Pancreas (tissue), 10 donors: ENCODE results near the gene XKR7. TPM values are rescaled to one million over a fixed set of nuclear protein-coding genes. Genes with fewer than 3 reads are reported as not detected.

Experiments
- ATAC-seq, 4 donors: fragments of 200-7000 bp; cut with Tn5 transposase; one replicate each; pipeline versions ENCODE4 v1.8.0 to v1.9.1; 2020; ENCODE audit warnings: mild to moderate bottlenecking in 4 of 4, moderate library complexity in 4 of 4
- DNase-seq, 6 donors: peaks; one replicate each; pipeline ENCODE4 v3.0.0-alpha.2; 2020
- FAIRE-seq: peaks from 2 replicates; lab custom pipeline; 2012; peaks lifted over from hg19 to GRCh38; lab: Jason Lieb, UNC
- H3K27ac ChIP-seq, 4 donors: fragments of 200-600 bp; sonication (generic); 1 replicate in 3 of 4; 2 replicates in 1 of 4; pipeline versions ENCODE4 v1.5.0 to v1.8.0; 2020
- H3K27me3 ChIP-seq, 4 donors: fragments of 200-600 bp; one replicate each; pipeline ENCODE4 v1.8.0; 2021
- H3K36me3 ChIP-seq, 3 donors: fragments of 200-600 bp; sonication (generic) in 1 of 3; one replicate each; pipeline versions ENCODE4 v1.5.0 to v1.8.0; 2020 to 2021
- H3K4me1 ChIP-seq, 3 donors: fragments of 200-600 bp; one replicate each; pipeline ENCODE4 v1.8.0; 2021
- H3K4me3 ChIP-seq, 4 donors: fragments of 200-600 bp; sonication (generic) in 2 of 4; one replicate each; pipeline versions ENCODE4 v1.5.0 to v1.8.0; 2020 to 2021
- H3K9me3 ChIP-seq, 4 donors: fragments of 200-600 bp; one replicate each; pipeline ENCODE4 v1.8.0; 2021
- CTCF ChIP-seq, 4 donors: fragments of 200-600 bp; sonication (generic) in 3 of 4; IDR thresholded peaks; one replicate each; pipeline versions ENCODE4 v1.5.0 to v1.8.0; 2021; ENCODE audit warnings: antibody characterized with exemption in 4 of 4
- WGBS, 2 donors: extraction: QIAGEN DNeasy Blood & Tissue Kit; methylation state at CpG; one replicate each; pipeline ENCODE4 v1.1.7; 2013; 5-methylcytosine and 5-hydroxymethylcytosine counted together
- intact Hi-C, 3 donors: fragments of 100-400 bp; cut with DNase I; formaldehyde crosslinking; loops; one replicate each; pipeline versions ENCODE4 v1.11.1 to v1.14.2; 2022
- polyA plus RNA-seq, 2 donors: library from polyadenylated mRNA; stranded (reverse); fragments of 200-250 nt; gene quantifications; one replicate each; pipeline ENCODE4 v1.2.3, GENCODE V29; 2013
- total RNA-seq, 6 donors: library from RNA; stranded (reverse); fragmentation: NEBNext Ultra II Directional in 4 of 6; extraction: Animal tissue kit (Norgen Biotek cat#: 25700) in 4 of 6; gene quantifications; one replicate each; pipeline versions ENCODE4 v1.2.1 to v1.2.4, GENCODE V29; 2021 to 2023
- donor health status: healthy with polysubstance abuse.
- donor health status: DM: no; HTN: no; CAD: no; lungs with moderate emphysema.
- donor health status: DM: no; HTN: no; CAD: no.
- donor health status: control.
- donor health status: control.
- donor health status: Bipolar disorder and iron deficiency.
- donor health status: DM: yes; HTN: yes; CAD: no.
- donor health status: DM: no; HTN: no; CAD: no.
- donor health status: DM: no; HTN: no; CAD: no.
- donor health status: DM: yes; HTN: yes; CAD: no.

XKR7 gene
- total and polyA plus RNA-seq, 8 donors = 0.05 to 1.2 (median 0.33) TPM

DNA sequence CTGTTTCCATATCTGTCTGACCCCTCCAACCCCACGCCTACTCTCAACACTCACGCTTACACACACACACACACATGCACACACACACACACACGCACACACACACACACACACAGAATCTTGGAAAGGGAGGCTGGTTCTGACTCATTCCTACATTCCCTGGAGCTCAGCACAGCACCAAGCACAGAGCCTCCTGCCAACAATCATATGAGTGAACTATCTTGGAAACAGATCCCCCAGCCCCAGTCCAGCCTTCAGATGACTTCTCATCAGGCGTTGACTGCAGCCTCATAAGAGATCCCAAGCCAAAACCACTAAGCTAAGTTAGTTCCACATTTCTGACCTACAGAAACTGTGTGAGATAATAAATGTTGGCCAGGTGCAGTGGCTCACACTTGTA, 70.0 kb downstream of the XKR7 start:
- H3K4me1 ChIP-seq = peaks cover 0 to 2% (median 0%) of the 10 kb centered on the region in 3 donors
- H3K9me3 ChIP-seq = no peaks in the 10 kb centered on the region
- ATAC-seq (no peak), DNase-seq (no peak), FAIRE-seq (no peak)
- whole genome bisulfite sequencing, 2 donors = 48 to 61% methylated on average over 4 of the region's 4 CpGs
- no peak overlapping the region for H3K4me3 ChIP-seq
- H3K27me3 ChIP-seq = peaks cover 0 to 13% (median 0%) of the 10 kb centered on the region in 4 donors
- H3K36me3 ChIP-seq = no peaks in the 10 kb centered on the region
- no peak overlapping the region for H3K27ac ChIP-seq
- TF ChIP-seq CTCF (IDR thresholded peaks at IDR 0.05) = no peak
- intact Hi-C loops = no loop called here

- WGBS, 2 donors = 57 to 60% methylated on average over 10 of the region's 10 CpGs
- no peaks in the 10 kb centered on the region for H3K9me3 ChIP-seq
- FAIRE-seq (no peak), DNase-seq (no peak), ATAC-seq (peak in 3 of 4 donors; percentile 38 to 87 (median 73))
- H3K4me1 ChIP-seq = peaks cover 0 to 2% (median 0%) of the 10 kb centered on the region in 3 donors
- peaks cover 0 to 8% (median 0%) of the 10 kb centered on the region in 4 donors for H3K27me3 ChIP-seq
- no peaks in the 10 kb centered on the region for H3K36me3 ChIP-seq
- H3K27ac ChIP-seq = no peak overlapping the region
- no peak overlapping the region for H3K4me3 ChIP-seq
- intact Hi-C loops = no loop called here
- TF ChIP-seq CTCF (IDR thresholded peaks at IDR 0.05) = no peak
Observed at GRCh38 chr20:32040142-32040953, 72.4 kb downstream of the XKR7 start.

- no peak overlapping the region for H3K4me3 ChIP-seq
- intact Hi-C loops = no loop called here
- H3K27me3 ChIP-seq = peaks cover 0 to 5% (median 0%) of the 10 kb centered on the region in 4 donors
- DNase-seq (no peak), ATAC-seq (no peak), FAIRE-seq (no peak)
- no peaks in the 10 kb centered on the region for H3K4me1 ChIP-seq
- TF ChIP-seq CTCF (IDR thresholded peaks at IDR 0.05) = no peak
- no peaks in the 10 kb centered on the region for H3K9me3 ChIP-seq
- WGBS, 2 donors = 53 to 59% methylated on average over 3 of the region's 3 CpGs
- H3K36me3 ChIP-seq = no peaks in the 10 kb centered on the region
- H3K27ac ChIP-seq = no peak overlapping the region
Observed at GRCh38 chr20:32045999-32046398, 78.0 kb downstream of the XKR7 start.

GRCh38 chr20:32050324-32050841, 82.4 kb downstream of the XKR7 start:
- Histone ChIP-seq H3K36me3 (no peaks in the 10 kb centered on the region), H3K9me3 (no peaks in the 10 kb centered on the region), H3K27me3 (peaks cover 0 to 18% (median 0%) of the 10 kb centered on the region in 4 donors), H3K4me1 (peaks cover 0 to 3% (median 0%) of the 10 kb centered on the region in 3 donors), H3K4me3 (no peak overlapping the region), H3K27ac (no peak overlapping the region)
- DNase-seq = no peak
- 90 to 95% methylated on average over 4 of the region's 4 CpGs for WGBS, 2 donors
- ATAC-seq = no peak
- TF ChIP-seq CTCF (IDR thresholded peaks at IDR 0.05) = no peak
- intact Hi-C loops = no loop called here
- no peak for FAIRE-seq
